ENCODE data around the gene PDCD7.
"Not testable (repeated sequence)": the region's sequence is repeated elsewhere in the genome, so short reads cannot be mapped to it uniquely, and the experiment has no call there.

Gene PDCD7

GRCh38 chr15:65091946-65092770 lies 41.5 kb downstream of the PDCD7 start:
- DNase-seq (ENCODE audit: low spot score), result no peak

- no peak for DNase-seq (ENCODE audit: low spot score)
Measured at GRCh38 chr15:65089206-65089824, 44.3 kb downstream of the PDCD7 start.

GRCh38 chr15:65088643-65089021 lies 45.0 kb downstream of the PDCD7 start:
- DNase-seq (ENCODE audit: low spot score), result no peak

GRCh38 chr15:65087873-65088642 lies 45.5 kb downstream of the PDCD7 start:
- no peak for DNase-seq (ENCODE audit: low spot score)

GRCh38 chr15:65087411-65087810 lies 46.2 kb downstream of the PDCD7 start:
- DNase-seq (ENCODE audit: low spot score), result no peak

GRCh38 chr15:65086680-65087111 lies 46.9 kb downstream of the PDCD7 start:
- DNase-seq (ENCODE audit: low spot score), result no peak

- no peak for DNase-seq (ENCODE audit: low spot score)
Measured at GRCh38 chr15:65085990-65086679, 47.5 kb downstream of the PDCD7 start.

- DNase-seq (ENCODE audit: low spot score), result no peak
Measured at GRCh38 chr15:65085207-65085753, 48.3 kb downstream of the PDCD7 start.

GRCh38 chr15:65084500-65085206 lies 49.0 kb downstream of the PDCD7 start:
- no peak for DNase-seq (ENCODE audit: low spot score)

- DNase-seq (ENCODE audit: low spot score), result peak; percentile 64
Measured at GRCh38 chr15:65083262-65083701, 50.3 kb downstream of the PDCD7 start.

- DNase-seq (ENCODE audit: low spot score), result no peak
Measured at GRCh38 chr15:65082303-65082953, 51.2 kb downstream of the PDCD7 start.

- no peak for DNase-seq (ENCODE audit: low spot score)
Measured at GRCh38 chr15:65081758-65082157, 51.9 kb downstream of the PDCD7 start.

GRCh38 chr15:65081270-65081669 lies 52.3 kb downstream of the PDCD7 start:
- no peak for DNase-seq (ENCODE audit: low spot score)

GRCh38 chr15:65079580-65079979 lies 54.0 kb downstream of the PDCD7 start:
- DNase-seq (ENCODE audit: low spot score), result no peak

- DNase-seq (ENCODE audit: low spot score), result no peak
Measured at GRCh38 chr15:65077981-65078352, 55.6 kb downstream of the PDCD7 start.

GRCh38 chr15:65077291-65077980 lies 56.2 kb downstream of the PDCD7 start:
- DNase-seq (ENCODE audit: low spot score), result no peak

GRCh38 chr15:65076486-65077290 lies 56.9 kb downstream of the PDCD7 start, which contains the start of gene KBTBD13:
TSS of gene KBTBD13 (plus strand) at chr15:65076746. CDS start at chr15:65076816, 70 bp downstream.
- no peak for DNase-seq (ENCODE audit: low spot score)

GRCh38 chr15:65075607-65076395 lies 57.8 kb downstream of the PDCD7 start:
- not testable (repeated sequence) for DNase-seq (ENCODE audit: low spot score)
